H9 (cell line): ENCODE measurements around the gene HSPA8. TPM values are rescaled to one million over a fixed set of nuclear protein-coding genes. Genes with fewer than 3 reads are reported as not detected.

Experiments
- DNase-seq: peaks from one replicate; pipeline ENCODE4 v3.0.0-alpha.2; 2017
- H2AFZ ChIP-seq: one replicate; pipeline ENCODE4 v1.6.1; 2013; ENCODE audit warnings: mild to moderate bottlenecking, low read length, control low read depth, moderate library complexity
- H2AK5ac ChIP-seq: 2 replicates; pipeline ENCODE4 v1.6.1; 2013; ENCODE audit warnings: low read length, control low read depth, mixed read lengths; ENCODE audit not compliant: insufficient read length
- H2BK120ac ChIP-seq: one replicate; pipeline ENCODE4 v1.6.1; 2013; ENCODE audit warnings: low read depth, mild to moderate bottlenecking, low read length, control low read depth, inconsistent platforms; ENCODE audit not compliant: poor library complexity, severe bottlenecking
- H2BK12ac ChIP-seq: 2 replicates; pipeline ENCODE4 v1.6.1; 2013; ENCODE audit warnings: low read length, control low read depth, mixed read lengths, low read depth; ENCODE audit not compliant: insufficient read length
- H2BK15ac ChIP-seq: 2 replicates; pipeline ENCODE4 v1.6.1; 2013; ENCODE audit warnings: low read depth, low read length, control low read depth
- H2BK20ac ChIP-seq: one replicate; pipeline ENCODE4 v1.6.1; 2013; ENCODE audit warnings: low read depth, mild to moderate bottlenecking, low read length, control low read depth, inconsistent platforms; ENCODE audit not compliant: poor library complexity, severe bottlenecking
- H2BK5ac ChIP-seq: 2 replicates; pipeline ENCODE4 v1.6.1; 2013; ENCODE audit warnings: low read length, control low read depth, mixed read lengths; ENCODE audit not compliant: insufficient read length
- H3K14ac ChIP-seq: 2 replicates; pipeline ENCODE4 v1.6.1; 2013; ENCODE audit warnings: low read length, control low read depth; ENCODE audit not compliant: insufficient read depth
- H3K18ac ChIP-seq: 2 replicates; pipeline ENCODE4 v1.6.1; 2013; ENCODE audit warnings: low read depth, mild to moderate bottlenecking, mixed read lengths, low read length, control low read depth; ENCODE audit not compliant: insufficient read length
- H3K23ac ChIP-seq: 2 replicates; pipeline ENCODE4 v1.6.1; 2013; ENCODE audit warnings: low read length, control low read depth, mixed read lengths, low read depth; ENCODE audit not compliant: insufficient read length
- H3K23me2 ChIP-seq: 2 replicates; pipeline ENCODE4 v1.6.1; 2013; ENCODE audit warnings: low read depth, mild to moderate bottlenecking, mixed read lengths, low read length, control low read depth; ENCODE audit not compliant: insufficient read length, poor library complexity, severe bottlenecking
- H3K27ac ChIP-seq: 2 replicates; pipeline ENCODE4 v1.5.1; 2013; ENCODE audit warnings: low read length, control low read depth, mixed read lengths, low read depth; ENCODE audit not compliant: insufficient read length
- H3K27me3 ChIP-seq: 2 replicates; pipeline ENCODE4 v1.6.1; 2013; ENCODE audit warnings: low read length, control low read depth, inconsistent platforms; ENCODE audit not compliant: insufficient read depth
- H3K4ac ChIP-seq: 2 replicates; pipeline ENCODE4 v1.6.1; 2013; ENCODE audit warnings: low read depth, mild to moderate bottlenecking, control low read depth, inconsistent platforms, low read length, moderate library complexity
- H3K4me1 ChIP-seq: 2 replicates; pipeline ENCODE4 v1.6.1; 2013; ENCODE audit warnings: low read length, control low read depth, inconsistent platforms; ENCODE audit not compliant: insufficient read depth
- H3K4me2 ChIP-seq: 2 replicates; pipeline ENCODE4 v1.6.1; 2013; ENCODE audit warnings: low read length, control low read depth, mixed read lengths; ENCODE audit not compliant: insufficient read length, insufficient read depth
- H3K56ac ChIP-seq: 2 replicates; pipeline ENCODE4 v1.6.1; 2013; ENCODE audit warnings: low read depth, mild to moderate bottlenecking, mixed read lengths, low read length, control low read depth; ENCODE audit not compliant: insufficient read length
- H3K79me1 ChIP-seq: 2 replicates; pipeline ENCODE4 v1.6.1; 2013; ENCODE audit warnings: low read depth, mild to moderate bottlenecking, moderate library complexity, low read length, control low read depth, inconsistent platforms; ENCODE audit not compliant: insufficient read depth, poor library complexity, severe bottlenecking
- H3K79me2 ChIP-seq: 2 replicates; pipeline ENCODE4 v1.6.1; 2013; ENCODE audit warnings: low read length, control low read depth, inconsistent platforms; ENCODE audit not compliant: insufficient read depth
- H3K9ac ChIP-seq: 2 replicates; pipeline ENCODE4 v1.6.1; 2013; ENCODE audit warnings: low read length, control low read depth, mixed read lengths; ENCODE audit not compliant: insufficient read length; ENCODE audit errors: extremely low read depth
- H3K9me3 ChIP-seq: one replicate; pipeline ENCODE4 v1.6.1; 2013; ENCODE audit warnings: low read depth, low read length, inconsistent platforms; ENCODE audit not compliant: control insufficient read depth
- H3T11ph ChIP-seq: one replicate; pipeline ENCODE4 v1.6.1; 2013; ENCODE audit warnings: mild to moderate bottlenecking, low read length, control low read depth, inconsistent platforms
- H4K20me1 ChIP-seq: one replicate; pipeline ENCODE4 v1.6.1; 2013; ENCODE audit not compliant: control insufficient read depth, insufficient read length, insufficient read depth
- H4K5ac ChIP-seq: 2 replicates; pipeline ENCODE4 v1.6.1; 2013; ENCODE audit warnings: low read depth, mild to moderate bottlenecking, mixed read lengths, low read length, control low read depth; ENCODE audit not compliant: insufficient read length
- H4K8ac ChIP-seq: replicated peaks from 2 replicates; pipeline ENCODE4 v1.6.1; 2013; ENCODE audit warnings: low read length, control low read depth, mixed read lengths, low read depth; ENCODE audit not compliant: insufficient read length
- H4K91ac ChIP-seq: 2 replicates; pipeline ENCODE4 v1.6.1; 2013; ENCODE audit warnings: low read depth, mild to moderate bottlenecking, moderate library complexity, mixed read lengths, low read length, control low read depth; ENCODE audit not compliant: insufficient read length
- H3K27ac Mint-ChIP-seq, 3 experiments: 2 replicates in 2 of 3; 3 replicates in 1 of 3; pipeline ENCODE4 v1.8.0; 2020 to 2021; ENCODE audit warnings: mixed read lengths in 3 of 3, mild to moderate bottlenecking in 1 of 3, moderate library complexity in 1 of 3
- H3K27me3 Mint-ChIP-seq: 2 replicates; pipeline ENCODE4 v1.8.0; 2021; ENCODE audit warnings: low read depth, mild to moderate bottlenecking, moderate library complexity, mixed read lengths
- H3K36me3 Mint-ChIP-seq, 3 experiments: 2 replicates in 2 of 3; 3 replicates in 1 of 3; pipeline ENCODE4 v1.8.0; 2020 to 2021; ENCODE audit warnings: low read depth in 3 of 3, mixed read lengths in 3 of 3; ENCODE audit not compliant: insufficient read depth in 1 of 3
- H3K4me1 Mint-ChIP-seq, 2 experiments: 2 replicates each; pipeline ENCODE4 v1.8.0; 2020; ENCODE audit warnings: mixed read lengths in 2 of 2
- H3K4me3 Mint-ChIP-seq, 2 experiments: 2 replicates in 1 of 2; 3 replicates in 1 of 2; pipeline ENCODE4 v1.8.0; 2020 to 2021; ENCODE audit warnings: mild to moderate bottlenecking in 2 of 2, mixed read lengths in 2 of 2, moderate library complexity in 1 of 2
- H3K9me3 Mint-ChIP-seq, 2 experiments: 2 replicates in 1 of 2; 3 replicates in 1 of 2; pipeline ENCODE4 v1.8.0; 2020; ENCODE audit warnings: mild to moderate bottlenecking in 2 of 2, mixed read lengths in 2 of 2, moderate library complexity in 1 of 2
- CTCF ChIP-seq: fragments of 200-600 bp; sonication (generic); conservative IDR thresholded peaks from 3 replicates; pipeline ENCODE4 v1.8.0; 2021; ENCODE audit warnings: antibody characterized with exemption, mild to moderate bottlenecking
- WGBS: extraction: QIAGEN DNeasy Blood & Tissue Kit; methylation state at CpG from one replicate; pipeline ENCODE4 v1.1.7; 2013; ENCODE audit warnings: missing lambda C conversion rate, low lambda C conversion rate, mixed read lengths; ENCODE audit not compliant: insufficient read length; ENCODE audit errors: extremely low coverage; 5-methylcytosine and 5-hydroxymethylcytosine counted together
- total RNA-seq: library from RNA; stranded (reverse); gene quantifications from 2 replicates; pipeline ENCODE4 v1.2.1, GENCODE V29; 2021

The HSPA8 gene
- total RNA-seq, 1 experiment from 2014 or later, result 2,160 TPM

- no peaks in the 10 kb centered on the region for H3K36me3 Mint-ChIP-seq
- H2BK15ac ChIP-seq, result no peak overlapping the region
These were observed 14.5 kb downstream of the HSPA8 start for GRCh38 chr11:123047266-123047946.

More at GRCh38 chr11:123047266-123047946, 14.5 kb downstream of the HSPA8 start:
- no peaks in the 10 kb centered on the region for H4K20me1 ChIP-seq
- no peaks in the 10 kb centered on the region for H3K23me2 ChIP-seq
- Mint-ChIP-seq H3K4me1 (no peaks in the 10 kb centered on the region), H3K27ac (no peak overlapping the region), H3K27me3 (no peaks in the 10 kb centered on the region), H3K9me3 (no peaks in the 10 kb centered on the region), H3K4me3 (no peak overlapping the region)
- no peak overlapping the region for H2AK5ac ChIP-seq
- H2BK12ac ChIP-seq, result no peak overlapping the region
- no peak for TF ChIP-seq CTCF
- no peak overlapping the region for H2AFZ ChIP-seq
- H4K8ac ChIP-seq, result peak overlapping the region; percentile 13
- H3K79me1 ChIP-seq, result no peaks in the 10 kb centered on the region
- no peaks in the 10 kb centered on the region for H3K79me2 ChIP-seq
- no peak overlapping the region for H3K4me2 ChIP-seq
- no peak overlapping the region for H3K18ac ChIP-seq
- H3K27me3 ChIP-seq, result no peaks in the 10 kb centered on the region; the same call in 1 of the 2 replicates
- no peak overlapping the region for H3K9ac ChIP-seq
- no peak overlapping the region for H3K27ac ChIP-seq
- H2BK120ac ChIP-seq, result no peak overlapping the region
- no peak overlapping the region for H3K23ac ChIP-seq
- H4K5ac ChIP-seq, result no peak overlapping the region
- no peak overlapping the region for H3K56ac ChIP-seq
- H3K9me3 ChIP-seq, result no peaks in the 10 kb centered on the region
- no peak for DNase-seq
- no peaks in the 10 kb centered on the region for H3K4me1 ChIP-seq
- H4K91ac ChIP-seq, result no peak overlapping the region
- WGBS, result no CpG with 5 or more reads among the region's 18 CpGs
- no peak overlapping the region for H3T11ph ChIP-seq
- no peak overlapping the region for H3K4ac ChIP-seq
- no peak overlapping the region for H3K14ac ChIP-seq
- H2BK20ac ChIP-seq, result no peak overlapping the region
- no peak overlapping the region for H2BK5ac ChIP-seq
